HEK293T (cell line): Measurements from ENCODE around the gene WNT5B.

Experiments used
- CTCF ChIA-PET: fragments of 350-600 bp; formaldehyde crosslinking; extraction: SDS; loops from one replicate; lab custom pipeline; 2021; ENCODE audit warnings: antibody characterized with exemption, inconsistent platforms; lab: Yijun Ruan, JAX
- POLR2A ChIA-PET: fragments of 350-600 bp; formaldehyde crosslinking; extraction: SDS; loops from one replicate; lab custom pipeline; 2020; ENCODE audit warnings: antibody characterized with exemption, inconsistent platforms; lab: Yijun Ruan, JAX
- DNase-seq: peaks from one replicate; pipeline ENCODE4 v3.0.0; 2012; ENCODE audit warnings: mixed read lengths; ENCODE audit errors: extremely low spot score
- ARNT ChIP-seq: fragments of 450-650 bp; IDR thresholded peaks from 2 replicates; pipeline ENCODE4 v1.6.1; 2017; ENCODE audit warnings: mild to moderate bottlenecking
- BHLHE40 ChIP-seq: fragments of 450-650 bp; IDR thresholded peaks from 2 replicates; pipeline ENCODE4 v1.6.1; 2016; ENCODE audit warnings: mild to moderate bottlenecking, moderate library complexity, borderline replicate concordance
- CTBP1 ChIP-seq: fragments of 450-650 bp; IDR thresholded peaks from 2 replicates; pipeline ENCODE4 v1.6.1; 2016; ENCODE audit warnings: borderline replicate concordance
- ELF4 ChIP-seq: fragments of 450-650 bp; IDR thresholded peaks from 2 replicates; pipeline ENCODE4 v1.6.1; 2017; ENCODE audit warnings: antibody characterized with exemption
- FOXA1 ChIP-seq: fragments of 450-650 bp; IDR thresholded peaks from 2 replicates; pipeline ENCODE4 v1.6.1; 2016; ENCODE audit warnings: mild to moderate bottlenecking
- FOXK2 ChIP-seq: fragments of 450-650 bp; IDR thresholded peaks from 2 replicates; pipeline ENCODE4 v1.6.1; 2016; ENCODE audit warnings: mild to moderate bottlenecking
- FOXM1 ChIP-seq: fragments of 450-650 bp; IDR thresholded peaks from 2 replicates; pipeline ENCODE4 v1.6.1; 2017; ENCODE audit warnings: mild to moderate bottlenecking, borderline replicate concordance
- HDGF ChIP-seq: fragments of 450-650 bp; IDR thresholded peaks from 2 replicates; pipeline ENCODE4 v1.6.1; 2017; ENCODE audit warnings: antibody characterized with exemption, borderline replicate concordance
- L3MBTL2 ChIP-seq: fragments of 450-650 bp; conservative IDR thresholded peaks from 2 replicates; pipeline ENCODE4 v1.6.1; 2016; ENCODE audit warnings: mild to moderate bottlenecking
- LEF1 ChIP-seq: fragments of 450-650 bp; IDR thresholded peaks from 2 replicates; pipeline ENCODE4 v1.6.1; 2017; ENCODE audit warnings: mild to moderate bottlenecking, borderline replicate concordance
- NFRKB ChIP-seq: fragments of 450-650 bp; IDR thresholded peaks from 2 replicates; pipeline ENCODE4 v1.6.1; 2016; ENCODE audit warnings: mild to moderate bottlenecking, moderate library complexity
- PKNOX1 ChIP-seq: fragments of 450-650 bp; IDR thresholded peaks from 2 replicates; pipeline ENCODE4 v1.6.1; 2016
- SP1 ChIP-seq: fragments of 450-650 bp; IDR thresholded peaks from 2 replicates; pipeline ENCODE4 v1.6.1; 2017
- SUZ12 ChIP-seq: fragments of 450-650 bp; IDR thresholded peaks from 2 replicates; pipeline ENCODE4 v1.6.1; 2016; ENCODE audit warnings: mild to moderate bottlenecking
- TARDBP ChIP-seq: fragments of 450-650 bp; IDR thresholded peaks from 2 replicates; pipeline ENCODE4 v1.6.1; 2016
- ZNF384 ChIP-seq: fragments of 450-650 bp; IDR thresholded peaks from 2 replicates; pipeline ENCODE4 v1.6.1; 2016

WNT5B gene

DNA sequence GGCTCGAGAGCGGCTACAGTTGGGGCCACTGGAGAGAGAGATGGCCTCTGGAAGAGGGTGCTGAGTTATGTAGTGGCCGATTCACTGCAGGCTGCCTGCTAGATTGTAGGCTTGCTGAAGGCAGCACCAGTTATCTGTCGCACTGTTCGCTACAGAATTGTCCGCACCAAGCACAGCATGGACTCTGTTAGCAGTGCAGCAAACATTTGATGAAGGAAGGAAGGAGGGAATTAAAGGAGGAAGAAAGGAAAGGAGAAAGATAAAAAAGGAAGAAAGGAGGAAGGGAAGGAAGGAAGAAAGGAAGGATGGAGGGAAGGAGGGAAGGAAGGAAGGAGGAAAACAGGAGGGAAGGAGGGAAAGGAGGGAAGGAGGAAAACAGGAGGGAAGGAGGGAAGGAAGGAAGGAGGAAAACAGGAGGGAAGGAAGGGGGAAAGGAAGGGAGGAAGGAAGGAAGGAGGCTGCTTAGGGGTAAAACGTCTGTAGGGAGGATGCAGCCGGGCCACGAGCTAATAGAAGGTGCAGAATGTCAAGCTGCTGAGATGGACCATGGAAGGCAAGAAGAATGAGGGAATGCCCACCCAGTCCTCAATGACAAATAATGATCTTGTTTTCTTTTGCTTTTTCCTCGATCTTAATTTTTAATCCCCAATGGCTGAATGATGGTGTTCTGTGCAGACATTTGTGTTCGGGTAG is 34.6 kb downstream of the WNT5B start:
- POLR2A ChIA-PET = no interaction called here
- DNase-seq = no peak
- TF ChIP-seq FOXM1 (no peak), FOXA1 (no peak), BHLHE40 (no peak), NFRKB (no peak), SP1 (no peak), CTBP1 (no peak)
- CTCF ChIA-PET = no interaction called here

- CTCF ChIA-PET = interaction anchor here (0.6 kb wide), 1 partner anchor 40 kb away, joined by 5 read pairs; no protein-coding TSS in a partner anchor
- POLR2A ChIA-PET = no interaction called here
Measured at GRCh38 chr12:1665366-1665765, 36.3 kb downstream of the WNT5B start.

GRCh38 chr12:1666215-1666614 is 37.2 kb downstream of the WNT5B start:
- DNase-seq = no peak
- POLR2A ChIA-PET = no interaction called here
- no peak for TF ChIP-seq SP1
- no peak for TF ChIP-seq SUZ12
- no peak for TF ChIP-seq PKNOX1
- no peak for TF ChIP-seq FOXK2
- TF ChIP-seq ARNT = no peak
- no peak for TF ChIP-seq ZNF384
- no peak for TF ChIP-seq FOXM1
- TF ChIP-seq TARDBP = no peak
- no peak for TF ChIP-seq HDGF
- no peak for TF ChIP-seq ELF4
- TF ChIP-seq NFRKB = no peak
- no peak for TF ChIP-seq FOXA1
- TF ChIP-seq L3MBTL2 = no peak
- no peak for TF ChIP-seq CTBP1
- CTCF ChIA-PET = interaction anchor here (0.6 kb wide), 1 partner anchor 41 kb away, joined by 5 read pairs; no protein-coding TSS in a partner anchor

More at GRCh38 chr12:1665366-1665765, 36.3 kb downstream of the WNT5B start:
- no peak for DNase-seq
- TF ChIP-seq TARDBP (no peak), PKNOX1 (no peak), LEF1 (no peak), FOXK2 (no peak), CTBP1 (no peak), BHLHE40 (no peak)

DNA sequence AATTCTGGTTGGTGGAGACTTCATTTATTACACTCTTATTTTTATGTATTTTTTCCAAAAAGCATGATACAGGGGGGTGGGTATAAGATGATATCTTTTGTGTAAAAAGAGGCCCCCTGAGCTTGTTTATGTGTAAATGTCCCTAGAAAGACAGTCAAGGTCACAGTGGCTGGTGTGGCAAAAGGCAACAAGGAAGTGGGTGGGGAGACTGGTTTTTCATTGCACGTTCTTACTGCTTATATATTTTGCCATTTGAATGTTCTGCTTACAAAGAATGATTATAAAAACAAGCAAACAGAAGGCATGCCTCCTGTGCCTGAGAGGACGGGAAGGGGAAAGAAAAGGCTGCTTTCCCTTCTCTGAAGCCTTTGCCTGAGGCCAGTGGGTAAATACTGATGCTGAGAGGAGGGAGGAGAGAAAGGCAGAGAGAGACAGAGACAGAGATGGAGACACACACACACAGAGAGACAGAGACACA is 37.7 kb downstream of the WNT5B start:
- TF ChIP-seq NFRKB (no peak), SUZ12 (no peak), HDGF (no peak), BHLHE40 (no peak), PKNOX1 (no peak), L3MBTL2 (no peak), TARDBP (no peak), ARNT (no peak), FOXA1 (no peak), SP1 (no peak), ZNF384 (no peak)
- POLR2A ChIA-PET = no interaction called here
- CTCF ChIA-PET = no interaction called here
- DNase-seq = no peak

- POLR2A ChIA-PET = interaction anchor here (1.6 kb wide), 1 partner anchor 22 kb away, joined by 9 read pairs; the partner anchor contains the start of gene ADIPOR2
- CTCF ChIA-PET = interaction anchor here (2.2 to 2.5 kb wide), 2 partner anchors 12 to 16 kb away, joined by 6 to 10 read pairs; no protein-coding TSS in a partner anchor
- DNase-seq = no peak
- TF ChIP-seq L3MBTL2 (no peak), SP1 (no peak), FOXM1 (no peak), NFRKB (no peak), LEF1 (no peak), FOXA1 (no peak), ARNT (no peak), SUZ12 (no peak), FOXK2 (no peak), TARDBP (no peak), ZNF384 (no peak), PKNOX1 (no peak), CTBP1 (no peak), HDGF (no peak), ELF4 (no peak), BHLHE40 (no peak)
Measured at GRCh38 chr12:1668833-1669543, 40.0 kb downstream of the WNT5B start.
